Mesendoderm (in vitro differentiated cells): ENCODE results near the gene DENND2C.

ENCODE experiments used
- DNase-seq: peaks from one replicate; pipeline ENCODE4 v3.0.0; 2013
- H2AK5ac ChIP-seq: 2 replicates; pipeline ENCODE4 v1.6.1; 2013; ENCODE audit warnings: low read length, inconsistent platforms
- H2BK120ac ChIP-seq: 2 replicates; pipeline ENCODE4 v1.6.1; 2013; ENCODE audit warnings: low read depth, mild to moderate bottlenecking, low read length, moderate library complexity, mixed read lengths
- H2BK15ac ChIP-seq: replicated peaks from 2 replicates; pipeline ENCODE4 v1.6.1; 2013; ENCODE audit warnings: low read depth, mild to moderate bottlenecking, moderate library complexity
- H2BK5ac ChIP-seq: 2 replicates; pipeline ENCODE4 v1.6.1; 2013; ENCODE audit warnings: low read length, inconsistent platforms
- H3K18ac ChIP-seq: 2 replicates; pipeline ENCODE4 v1.6.1; 2013; ENCODE audit warnings: mild to moderate bottlenecking, low read length, mixed read lengths
- H3K23ac ChIP-seq: one replicate; pipeline ENCODE4 v1.6.1; 2013; ENCODE audit warnings: low read length
- H3K27ac ChIP-seq: 2 replicates; pipeline ENCODE4 v1.5.1; 2013; ENCODE audit warnings: low read depth, mild to moderate bottlenecking, inconsistent platforms, low read length, moderate library complexity
- H3K27me3 ChIP-seq: 2 replicates; pipeline ENCODE4 v1.6.1; 2013; ENCODE audit warnings: low read length, control low read depth, mild to moderate bottlenecking, inconsistent platforms; ENCODE audit not compliant: insufficient read depth, poor library complexity
- H3K36me3 ChIP-seq: 2 replicates; pipeline ENCODE4 v1.6.1; 2013; ENCODE audit warnings: low read length, inconsistent platforms; ENCODE audit not compliant: control insufficient read depth, insufficient read depth
- H3K4ac ChIP-seq: one replicate; pipeline ENCODE4 v1.6.1; 2013; ENCODE audit warnings: low read depth, mild to moderate bottlenecking, low read length, moderate library complexity
- H3K4me1 ChIP-seq: 2 replicates; pipeline ENCODE4 v1.6.1; 2013; ENCODE audit warnings: low read depth, low read length, inconsistent platforms; ENCODE audit not compliant: control insufficient read depth
- H3K4me2 ChIP-seq: 2 replicates; pipeline ENCODE4 v1.6.1; 2013; ENCODE audit warnings: low read length
- H3K4me3 ChIP-seq: 2 replicates; pipeline ENCODE4 v1.5.1; 2013; ENCODE audit warnings: mild to moderate bottlenecking, low read length
- H3K56ac ChIP-seq: one replicate; pipeline ENCODE4 v1.6.1; 2013; ENCODE audit warnings: low read length
- H3K79me1 ChIP-seq: 2 replicates; pipeline ENCODE4 v1.6.1; 2013; ENCODE audit warnings: low read length, inconsistent platforms
- H3K79me2 ChIP-seq: 2 replicates; pipeline ENCODE4 v1.6.1; 2013; ENCODE audit warnings: mild to moderate bottlenecking, low read length; ENCODE audit not compliant: control insufficient read depth, insufficient read depth
- H3K9ac ChIP-seq: 2 replicates; pipeline ENCODE4 v1.6.1; 2013; ENCODE audit warnings: low read length, inconsistent platforms
- H4K5ac ChIP-seq: one replicate; pipeline ENCODE4 v1.6.1; 2013; ENCODE audit warnings: low read length
- H4K8ac ChIP-seq: one replicate; pipeline ENCODE4 v1.6.1; 2013; ENCODE audit warnings: low read depth, mild to moderate bottlenecking, control low read depth, low read length, moderate library complexity
- WGBS: extraction: QIAGEN DNeasy Blood & Tissue Kit; methylation state at CpG from one replicate; pipeline ENCODE4 v1.1.7; 2013; ENCODE audit warnings: low lambda C conversion rate, missing lambda C conversion rate; ENCODE audit not compliant: insufficient coverage; ENCODE audit errors: extremely low coverage; 5-methylcytosine and 5-hydroxymethylcytosine counted together

DENND2C gene

GRCh38 chr1:114676115-114676514 lies 6.3 kb upstream of the DENND2C start:
- Histone ChIP-seq H3K56ac (no peak overlapping the region), H3K4ac (no peak overlapping the region), H3K9ac (no peak overlapping the region), H2BK120ac (no peak overlapping the region), H2BK5ac (no peak overlapping the region), H2AK5ac (no peak overlapping the region), H3K23ac (no peak overlapping the region), H3K27ac (no peak overlapping the region), H3K36me3 (no peaks in the 10 kb centered on the region), H3K4me1 (no peaks in the 10 kb centered on the region), H3K79me2 (no peaks in the 10 kb centered on the region), H3K79me1 (no peaks in the 10 kb centered on the region), H3K4me3 (no peak overlapping the region), H3K4me2 (no peak overlapping the region), H3K27me3 (no peaks in the 10 kb centered on the region), H3K18ac (no peak overlapping the region), H4K5ac (no peak overlapping the region), H2BK15ac (no peak overlapping the region), H4K8ac (no peak overlapping the region)
- no CpG with 5 or more reads among the region's 1 CpG for WGBS
- no peak for DNase-seq

- H3K23ac ChIP-seq: no peak overlapping the region
- H2BK120ac ChIP-seq: no peak overlapping the region
- H3K4me2 ChIP-seq: no peak overlapping the region
- no peaks in the 10 kb centered on the region for H3K79me1 ChIP-seq
- H2BK15ac ChIP-seq: no peak overlapping the region
- no peaks in the 10 kb centered on the region for H3K79me2 ChIP-seq
- no peak overlapping the region for H3K9ac ChIP-seq
- no peak overlapping the region for H2BK5ac ChIP-seq
- no peak overlapping the region for H2AK5ac ChIP-seq
- H4K8ac ChIP-seq: no peak overlapping the region
- H3K4me1 ChIP-seq: no peaks in the 10 kb centered on the region
- H3K27me3 ChIP-seq: no peaks in the 10 kb centered on the region
- no peak overlapping the region for H3K56ac ChIP-seq
- no peak overlapping the region for H3K4me3 ChIP-seq
- H3K18ac ChIP-seq: no peak overlapping the region
- no peak overlapping the region for H3K27ac ChIP-seq
- no peak for DNase-seq
- no peaks in the 10 kb centered on the region for H3K36me3 ChIP-seq
- no CpG with 5 or more reads among the region's 7 CpGs for WGBS
- no peak overlapping the region for H4K5ac ChIP-seq
- H3K4ac ChIP-seq: no peak overlapping the region
Measured at GRCh38 chr1:114671939-114672275, 2.1 kb upstream of the DENND2C start.

GRCh38 chr1:114671011-114671938 lies 1.4 kb upstream of the DENND2C start:
- no peaks in the 10 kb centered on the region for H3K79me1 ChIP-seq
- no peak overlapping the region for H3K23ac ChIP-seq
- H2AK5ac ChIP-seq: no peak overlapping the region
- H2BK5ac ChIP-seq: no peak overlapping the region
- no peaks in the 10 kb centered on the region for H3K36me3 ChIP-seq
- H3K18ac ChIP-seq: no peak overlapping the region
- H3K79me2 ChIP-seq: no peaks in the 10 kb centered on the region
- no peak overlapping the region for H3K9ac ChIP-seq
- H3K4me2 ChIP-seq: no peak overlapping the region
- no CpG with 5 or more reads among the region's 9 CpGs for WGBS
- H2BK15ac ChIP-seq: no peak overlapping the region
- no peaks in the 10 kb centered on the region for H3K4me1 ChIP-seq
- H2BK120ac ChIP-seq: no peak overlapping the region
- no peak overlapping the region for H4K5ac ChIP-seq
- H3K27me3 ChIP-seq: no peaks in the 10 kb centered on the region
- H3K4ac ChIP-seq: no peak overlapping the region
- DNase-seq: no peak
- H4K8ac ChIP-seq: no peak overlapping the region
- H3K56ac ChIP-seq: no peak overlapping the region
- no peak overlapping the region for H3K4me3 ChIP-seq
- H3K27ac ChIP-seq: no peak overlapping the region

- no peaks in the 10 kb centered on the region for H3K4me1 ChIP-seq
- DNase-seq: peak; percentile 96
- no peak overlapping the region for H3K4ac ChIP-seq
- peak overlapping the region; percentile 83 for H3K9ac ChIP-seq
- H2BK15ac ChIP-seq: no peak overlapping the region
- no peak overlapping the region for H3K27ac ChIP-seq
- no peak overlapping the region for H4K5ac ChIP-seq
- H3K79me2 ChIP-seq: no peaks in the 10 kb centered on the region
- H3K36me3 ChIP-seq: no peaks in the 10 kb centered on the region
- H2BK120ac ChIP-seq: no peak overlapping the region
- H3K18ac ChIP-seq: no peak overlapping the region
- H2AK5ac ChIP-seq: no peak overlapping the region
- H2BK5ac ChIP-seq: no peak overlapping the region
- H3K4me2 ChIP-seq: peak overlapping the region; percentile 99
- no CpG with 5 or more reads among the region's 45 CpGs for WGBS
- H3K23ac ChIP-seq: no peak overlapping the region
- no peak overlapping the region for H4K8ac ChIP-seq
- H3K4me3 ChIP-seq: peak overlapping the region; percentile 63
- no peaks in the 10 kb centered on the region for H3K79me1 ChIP-seq
- H3K56ac ChIP-seq: peak overlapping the region; percentile 90
- no peaks in the 10 kb centered on the region for H3K27me3 ChIP-seq
Measured at GRCh38 chr1:114670083-114671010, 498 bp upstream of the DENND2C start.

GRCh38 chr1:114668784-114669561 lies 876 bp downstream of the DENND2C start:
- H3K4me2 ChIP-seq: peak overlapping the region; percentile 40
- no peak overlapping the region for H3K4ac ChIP-seq
- no peaks in the 10 kb centered on the region for H3K27me3 ChIP-seq
- no peak overlapping the region for H3K27ac ChIP-seq
- H4K5ac ChIP-seq: no peak overlapping the region
- no peak overlapping the region for H2AK5ac ChIP-seq
- peak overlapping the region; percentile 84 for H3K9ac ChIP-seq
- peak; percentile 37 for DNase-seq
- H3K4me3 ChIP-seq: peak overlapping the region; percentile 69
- no peak overlapping the region for H2BK5ac ChIP-seq
- H3K79me2 ChIP-seq: no peaks in the 10 kb centered on the region
- H3K79me1 ChIP-seq: no peaks in the 10 kb centered on the region
- no peak overlapping the region for H3K23ac ChIP-seq
- no peak overlapping the region for H2BK120ac ChIP-seq
- H3K18ac ChIP-seq: no peak overlapping the region
- H3K4me1 ChIP-seq: no peaks in the 10 kb centered on the region
- H2BK15ac ChIP-seq: no peak overlapping the region
- no CpG with 5 or more reads among the region's 13 CpGs for WGBS
- peak overlapping the region; percentile 90 for H3K56ac ChIP-seq
- H3K36me3 ChIP-seq: no peaks in the 10 kb centered on the region
- no peak overlapping the region for H4K8ac ChIP-seq
